ENCODE measurements around the gene AXIN2. TPM values are rescaled to one million over a fixed set of nuclear protein-coding genes. Genes with fewer than 3 reads are reported as not detected.

AXIN2 gene
- total RNA-seq, 4 donors from 2014 or later = 9.8 to 36.9 (median 19.8) TPM

- Histone ChIP-seq H3K27ac (no peak overlapping the region), H3K4me1 (peaks cover 21% of the 10 kb centered on the region), H3K4me3 (no peak overlapping the region), H3K9me3 (no peaks in the 10 kb centered on the region), H3K36me3 (no peaks in the 10 kb centered on the region), H3K27me3 (no peaks in the 10 kb centered on the region)
- 42% methylated on average over 8 of the region's 8 CpGs for WGBS
- DNase-seq (ENCODE audit: low spot score in 2 of 2) = no peak
- no peak for TF ChIP-seq POLR2A (IDR thresholded peaks at IDR 0.05)
- no peak for TF ChIP-seq CTCF (IDR thresholded peaks at IDR 0.05)
- TF ChIP-seq EP300 (IDR thresholded peaks at IDR 0.05) = no peak
- no peak for TF ChIP-seq POLR2AphosphoS5 (IDR thresholded peaks at IDR 0.05)
These were observed 3.3 kb upstream of the AXIN2 start for GRCh38 chr17:65564793-65565192.

GRCh38 chr17:65562206-65562531, 721 bp upstream of the AXIN2 start:
- TF ChIP-seq POLR2A (IDR thresholded peaks at IDR 0.05) = no peak
- no peak for TF ChIP-seq EP300 (IDR thresholded peaks at IDR 0.05)
- TF ChIP-seq POLR2AphosphoS5 (IDR thresholded peaks at IDR 0.05) = no peak
- TF ChIP-seq CTCF (IDR thresholded peaks at IDR 0.05) = no peak
- Histone ChIP-seq H3K4me3 (no peak overlapping the region), H3K9me3 (no peaks in the 10 kb centered on the region), H3K27ac (peak overlapping the region; percentile 98), H3K36me3 (no peaks in the 10 kb centered on the region), H3K4me1 (peaks cover 46% of the 10 kb centered on the region), H3K27me3 (no peaks in the 10 kb centered on the region)
- 49% methylated on average over 9 of the region's 9 CpGs for WGBS
- DNase-seq (ENCODE audit: low spot score in 2 of 2) = no peak

GRCh38 chr17:65560628-65561451, 608 bp downstream of the AXIN2 start:
- DNase-seq (ENCODE audit: low spot score in 2 of 2) = peak; percentile 92 to 95
- Histone ChIP-seq H3K27ac (peak overlapping the region; percentile 98), H3K4me1 (peaks cover 47% of the 10 kb centered on the region), H3K27me3 (no peaks in the 10 kb centered on the region), H3K4me3 (no peak overlapping the region), H3K36me3 (no peaks in the 10 kb centered on the region), H3K9me3 (no peaks in the 10 kb centered on the region)
- TF ChIP-seq POLR2A (IDR thresholded peaks at IDR 0.05) (no peak), CTCF (IDR thresholded peaks at IDR 0.05) (no peak), EP300 (IDR thresholded peaks at IDR 0.05) (no peak), POLR2AphosphoS5 (IDR thresholded peaks at IDR 0.05) (peak in 1 of 3 donors; percentile 72)
- WGBS = 10% methylated on average over 4 of the region's 113 CpGs

- Histone ChIP-seq H3K27ac (peak overlapping the region; percentile 98), H3K27me3 (no peaks in the 10 kb centered on the region), H3K4me1 (peaks cover 45% of the 10 kb centered on the region), H3K36me3 (no peaks in the 10 kb centered on the region), H3K4me3 (no peak overlapping the region), H3K9me3 (no peaks in the 10 kb centered on the region)
- TF ChIP-seq POLR2A (IDR thresholded peaks at IDR 0.05) (no peak), POLR2AphosphoS5 (IDR thresholded peaks at IDR 0.05) (no peak), EP300 (IDR thresholded peaks at IDR 0.05) (no peak), CTCF (IDR thresholded peaks at IDR 0.05) (no peak)
- no peak for DNase-seq (ENCODE audit: low spot score in 2 of 2)
- 0% methylated on average over 17 of the region's 89 CpGs for WGBS
These were observed 1.4 kb downstream of the AXIN2 start for GRCh38 chr17:65559804-65560627.

- 0% methylated on average over 13 of the region's 13 CpGs for WGBS
- TF ChIP-seq POLR2AphosphoS5 (IDR thresholded peaks at IDR 0.05) (no peak), CTCF (IDR thresholded peaks at IDR 0.05) (no peak), POLR2A (IDR thresholded peaks at IDR 0.05) (no peak), EP300 (IDR thresholded peaks at IDR 0.05) (no peak)
- peak overlapping the region; percentile 98 for H3K27ac ChIP-seq
- H3K4me1 ChIP-seq = peaks cover 40% of the 10 kb centered on the region
- no peaks in the 10 kb centered on the region for H3K36me3 ChIP-seq
- H3K27me3 ChIP-seq = no peaks in the 10 kb centered on the region
- no peaks in the 10 kb centered on the region for H3K9me3 ChIP-seq
- no peak for DNase-seq (ENCODE audit: low spot score in 2 of 2)
- H3K4me3 ChIP-seq = no peak overlapping the region
These were observed 2.0 kb downstream of the AXIN2 start for GRCh38 chr17:65559461-65559803.
